ENCODE data around the gene CTNNA1. TPM values are rescaled to one million over a fixed set of nuclear protein-coding genes. Genes with fewer than 3 reads are reported as not detected.

CTNNA1 gene
- total and polyA plus RNA-seq, 8 donors: 53.9 to 193 (median 108) TPM

DNA sequence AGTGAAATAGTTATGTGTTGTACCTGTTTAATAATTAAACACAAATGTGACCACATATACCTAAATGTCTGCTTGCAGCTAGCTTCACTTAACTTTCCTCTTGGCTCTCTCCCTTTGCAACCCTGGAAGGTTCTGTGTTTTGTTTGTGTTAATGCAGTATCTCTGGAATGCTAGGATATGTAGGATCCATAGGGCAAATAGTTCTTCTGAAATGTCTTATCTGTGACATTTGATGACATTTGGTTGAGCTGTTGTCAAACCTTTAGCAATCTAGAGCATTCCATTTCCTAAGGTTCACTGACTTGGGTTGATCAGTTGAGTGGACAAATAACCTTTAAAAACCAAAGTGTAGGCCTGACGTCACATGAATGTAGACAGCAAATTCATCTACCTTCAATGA is 21.8 kb downstream of the CTNNA1 start:
- no peaks in the 10 kb centered on the region for H3K36me3 ChIP-seq
- intact Hi-C loops (cut with DNase I): no loop called here
- no peaks in the 10 kb centered on the region for H3K9me3 ChIP-seq
- H3K27me3 ChIP-seq: no peaks in the 10 kb centered on the region
- peak overlapping the region in 1 of 4 donors; percentile 0 for H3K27ac ChIP-seq
- ATAC-seq (peak in 1 of 4 donors; percentile 54), DNase-seq (no peak), FAIRE-seq (no peak)
- TF ChIP-seq, protein P1, sequence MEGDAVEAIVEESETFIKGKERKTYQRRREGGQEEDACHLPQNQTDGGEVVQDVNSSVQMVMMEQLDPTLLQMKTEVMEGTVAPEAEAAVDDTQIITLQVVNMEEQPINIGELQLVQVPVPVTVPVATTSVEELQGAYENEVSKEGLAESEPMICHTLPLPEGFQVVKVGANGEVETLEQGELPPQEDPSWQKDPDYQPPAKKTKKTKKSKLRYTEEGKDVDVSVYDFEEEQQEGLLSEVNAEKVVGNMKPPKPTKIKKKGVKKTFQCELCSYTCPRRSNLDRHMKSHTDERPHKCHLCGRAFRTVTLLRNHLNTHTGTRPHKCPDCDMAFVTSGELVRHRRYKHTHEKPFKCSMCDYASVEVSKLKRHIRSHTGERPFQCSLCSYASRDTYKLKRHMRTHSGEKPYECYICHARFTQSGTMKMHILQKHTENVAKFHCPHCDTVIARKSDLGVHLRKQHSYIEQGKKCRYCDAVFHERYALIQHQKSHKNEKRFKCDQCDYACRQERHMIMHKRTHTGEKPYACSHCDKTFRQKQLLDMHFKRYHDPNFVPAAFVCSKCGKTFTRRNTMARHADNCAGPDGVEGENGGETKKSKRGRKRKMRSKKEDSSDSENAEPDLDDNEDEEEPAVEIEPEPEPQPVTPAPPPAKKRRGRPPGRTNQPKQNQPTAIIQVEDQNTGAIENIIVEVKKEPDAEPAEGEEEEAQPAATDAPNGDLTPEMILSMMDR (IDR thresholded peaks at IDR 0.05): no peak
- H3K4me1 ChIP-seq: peaks cover 0 to 8% (median 6%) of the 10 kb centered on the region in 3 donors
- WGBS, 2 donors: 70 to 78% methylated on average over 1 of the region's 1 CpG
- H3K4me3 ChIP-seq: no peak overlapping the region

DNA sequence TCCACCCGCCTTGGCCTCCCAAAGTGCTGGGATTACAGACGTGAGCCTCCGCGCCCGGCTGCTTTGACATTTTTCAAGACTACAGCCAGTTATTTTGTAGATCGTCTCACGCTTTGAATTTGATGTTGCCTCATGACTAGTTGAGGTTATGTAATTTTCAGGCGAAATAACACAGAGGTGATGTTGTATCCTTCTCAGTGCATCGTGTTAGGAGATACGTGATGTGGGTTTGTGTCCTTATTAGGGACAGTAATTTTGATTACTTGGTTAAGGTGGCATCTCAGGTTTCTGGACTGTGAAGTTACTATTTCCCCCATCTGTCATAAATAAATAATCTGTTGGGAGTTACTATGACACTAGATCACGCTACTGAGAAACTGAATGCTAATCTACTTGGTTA is 25.0 kb downstream of the CTNNA1 start:
- no peak for ATAC-seq

DNA sequence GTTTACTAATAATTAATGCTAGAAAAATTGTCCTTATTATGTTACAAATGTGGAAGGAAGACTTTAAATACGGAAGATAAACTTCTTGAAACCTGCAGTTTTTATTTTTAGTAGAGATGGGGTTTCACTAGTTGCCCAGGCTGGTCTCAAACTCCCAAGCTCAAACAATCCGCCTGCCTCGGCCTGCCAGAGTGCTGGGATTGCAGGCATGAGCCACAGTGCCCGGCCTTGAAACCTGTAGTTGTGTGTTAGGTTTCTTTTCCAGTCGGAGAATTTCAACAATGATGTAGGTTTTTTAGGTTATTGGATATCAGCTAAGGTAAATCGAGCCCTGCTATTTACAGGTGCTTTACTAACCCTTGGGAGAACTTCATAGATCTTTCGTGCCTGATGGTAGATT is 30.8 kb downstream of the CTNNA1 start:
- no peaks in the 10 kb centered on the region for H3K4me1 ChIP-seq
- peaks cover 0 to 9% (median 0%) of the 10 kb centered on the region in 3 donors for H3K36me3 ChIP-seq
- H3K27ac ChIP-seq: no peak overlapping the region
- intact Hi-C loops (cut with DNase I): no loop called here
- ATAC-seq: no peak
- FAIRE-seq: no peak
- H3K4me3 ChIP-seq: no peak overlapping the region
- H3K9me3 ChIP-seq: no peaks in the 10 kb centered on the region
- DNase-seq: no peak
- H3K27me3 ChIP-seq: no peaks in the 10 kb centered on the region
- 74 to 83% methylated on average over 7 of the region's 7 CpGs for WGBS, 2 donors
- TF ChIP-seq, protein P1 (IDR thresholded peaks at IDR 0.05): no peak

More for the DNA sequence above, 25.0 kb downstream of the CTNNA1 start:
- intact Hi-C loops (cut with DNase I): no loop called here
- Histone ChIP-seq H3K4me3 (no peak overlapping the region), H3K9me3 (no peaks in the 10 kb centered on the region), H3K4me1 (peaks cover 0 to 8% (median 6%) of the 10 kb centered on the region in 3 donors), H3K36me3 (peaks cover 0 to 9% (median 0%) of the 10 kb centered on the region in 3 donors), H3K27me3 (no peaks in the 10 kb centered on the region), H3K27ac (no peak overlapping the region)
- FAIRE-seq: no peak
- 98 to 99% methylated on average over 11 of the region's 11 CpGs for WGBS, 2 donors
- TF ChIP-seq, protein P1 (IDR thresholded peaks at IDR 0.05): no peak
- DNase-seq: no peak

- WGBS, 2 donors: 100% methylated on average over 1 of the region's 1 CpG
- no peaks in the 10 kb centered on the region for H3K9me3 ChIP-seq
- no peak for ATAC-seq
- FAIRE-seq: no peak
- TF ChIP-seq, protein P1 (IDR thresholded peaks at IDR 0.05): no peak
- no peak overlapping the region for H3K27ac ChIP-seq
- intact Hi-C loops (cut with DNase I): no loop called here
- DNase-seq: no peak
- H3K4me1 ChIP-seq: peaks cover 0 to 2% (median 0%) of the 10 kb centered on the region in 3 donors
- no peaks in the 10 kb centered on the region for H3K27me3 ChIP-seq
- H3K36me3 ChIP-seq: peaks cover 0 to 9% (median 0%) of the 10 kb centered on the region in 3 donors
- H3K4me3 ChIP-seq: no peak overlapping the region
These were observed 31.4 kb downstream of the CTNNA1 start for GRCh38 chr5:138784590-138784989.

DNA sequence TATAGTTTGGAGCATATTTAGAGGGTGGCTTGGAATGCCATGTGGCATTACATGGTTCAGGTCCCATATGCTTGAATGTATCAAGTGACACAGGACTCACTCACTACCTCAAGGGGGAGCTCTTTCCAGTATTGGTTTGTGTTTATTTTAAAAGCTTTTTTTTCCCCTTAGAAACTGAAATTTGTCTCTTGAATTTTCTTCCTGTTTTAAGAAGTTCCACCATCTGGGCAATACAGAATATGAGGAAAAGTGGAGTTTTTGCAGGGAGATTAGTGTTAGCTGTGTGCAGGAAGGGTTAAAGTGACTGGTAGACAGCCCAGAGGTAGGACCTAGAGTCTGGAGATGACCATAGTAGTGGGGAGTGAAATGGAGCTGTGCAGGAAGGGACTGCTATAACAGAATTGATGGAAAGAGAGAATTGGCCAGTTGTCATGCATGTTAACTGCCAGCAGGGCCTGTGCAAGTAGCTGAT is 36.6 kb downstream of the CTNNA1 start:
- FAIRE-seq (no peak), DNase-seq (no peak), ATAC-seq (peak; percentile 63 to 84 (median 76))
- TF ChIP-seq, protein P1 (IDR thresholded peaks at IDR 0.05): peak; percentile 16 to 50 (median 33)
- H3K27ac ChIP-seq: no peak overlapping the region
- no peaks in the 10 kb centered on the region for H3K36me3 ChIP-seq
- intact Hi-C loops (cut with DNase I): no loop called here
- H3K27me3 ChIP-seq: no peaks in the 10 kb centered on the region
- peaks cover 0 to 9% (median 0%) of the 10 kb centered on the region in 3 donors for H3K4me1 ChIP-seq
- H3K9me3 ChIP-seq: no peaks in the 10 kb centered on the region
- no peak overlapping the region for H3K4me3 ChIP-seq

Data from pancreas (tissue), 10 donors.